GM12873 (cell line): ENCODE results near the gene GRM1.

Experiments used
- TF ChIP-seq, protein P1 (sequence below): IDR thresholded peaks from 2 replicates; pipeline ENCODE4 v1.5.1; 2012; ENCODE audit warnings: low read depth, mild to moderate bottlenecking, moderate library complexity, low read length, control low read depth; ENCODE audit not compliant: insufficient read depth; ENCODE audit errors: missing control alignments

Gene GRM1

DNA sequence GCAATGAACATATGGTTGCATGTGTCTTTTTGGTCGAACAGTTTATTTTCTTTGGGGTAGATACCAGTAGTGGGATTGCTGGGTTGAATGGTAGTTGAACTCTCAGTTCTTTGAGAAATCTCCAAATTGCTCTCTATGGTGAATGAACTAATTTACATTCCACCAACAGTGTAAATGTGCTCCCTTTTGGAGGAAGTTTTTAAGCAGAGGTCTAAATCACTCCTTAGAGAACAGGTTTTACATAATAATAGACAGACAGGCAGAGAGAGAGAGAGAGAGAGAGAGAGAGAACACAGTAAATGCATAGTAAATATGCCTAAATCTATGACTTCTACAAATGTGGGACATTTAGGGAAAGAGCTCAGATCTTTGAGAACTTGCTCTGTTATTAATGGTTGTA, 37.6 kb downstream of the GRM1 start:
- TF ChIP-seq, protein P1, sequence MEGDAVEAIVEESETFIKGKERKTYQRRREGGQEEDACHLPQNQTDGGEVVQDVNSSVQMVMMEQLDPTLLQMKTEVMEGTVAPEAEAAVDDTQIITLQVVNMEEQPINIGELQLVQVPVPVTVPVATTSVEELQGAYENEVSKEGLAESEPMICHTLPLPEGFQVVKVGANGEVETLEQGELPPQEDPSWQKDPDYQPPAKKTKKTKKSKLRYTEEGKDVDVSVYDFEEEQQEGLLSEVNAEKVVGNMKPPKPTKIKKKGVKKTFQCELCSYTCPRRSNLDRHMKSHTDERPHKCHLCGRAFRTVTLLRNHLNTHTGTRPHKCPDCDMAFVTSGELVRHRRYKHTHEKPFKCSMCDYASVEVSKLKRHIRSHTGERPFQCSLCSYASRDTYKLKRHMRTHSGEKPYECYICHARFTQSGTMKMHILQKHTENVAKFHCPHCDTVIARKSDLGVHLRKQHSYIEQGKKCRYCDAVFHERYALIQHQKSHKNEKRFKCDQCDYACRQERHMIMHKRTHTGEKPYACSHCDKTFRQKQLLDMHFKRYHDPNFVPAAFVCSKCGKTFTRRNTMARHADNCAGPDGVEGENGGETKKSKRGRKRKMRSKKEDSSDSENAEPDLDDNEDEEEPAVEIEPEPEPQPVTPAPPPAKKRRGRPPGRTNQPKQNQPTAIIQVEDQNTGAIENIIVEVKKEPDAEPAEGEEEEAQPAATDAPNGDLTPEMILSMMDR: no peak

DNA sequence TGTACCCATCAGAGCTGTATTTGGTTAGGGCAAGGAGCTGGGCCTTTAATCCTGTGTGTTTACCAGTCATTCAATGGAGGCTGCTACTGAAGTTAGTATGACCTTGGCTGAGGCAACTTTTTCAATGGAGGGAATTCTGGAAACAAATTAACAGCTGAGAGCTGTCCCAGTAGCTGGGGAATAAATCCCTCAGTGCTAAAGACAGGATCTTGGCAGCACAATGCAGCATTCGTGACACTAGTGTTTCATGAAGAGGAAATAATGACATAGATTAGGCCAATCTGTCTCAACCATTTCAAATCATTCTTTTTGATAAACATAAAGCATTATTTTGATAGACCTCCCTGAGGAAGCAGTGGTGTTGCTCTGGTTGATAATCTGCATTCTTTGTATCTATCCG, 42.9 kb downstream of the GRM1 start:
- TF ChIP-seq, protein P1: no peak

DNA sequence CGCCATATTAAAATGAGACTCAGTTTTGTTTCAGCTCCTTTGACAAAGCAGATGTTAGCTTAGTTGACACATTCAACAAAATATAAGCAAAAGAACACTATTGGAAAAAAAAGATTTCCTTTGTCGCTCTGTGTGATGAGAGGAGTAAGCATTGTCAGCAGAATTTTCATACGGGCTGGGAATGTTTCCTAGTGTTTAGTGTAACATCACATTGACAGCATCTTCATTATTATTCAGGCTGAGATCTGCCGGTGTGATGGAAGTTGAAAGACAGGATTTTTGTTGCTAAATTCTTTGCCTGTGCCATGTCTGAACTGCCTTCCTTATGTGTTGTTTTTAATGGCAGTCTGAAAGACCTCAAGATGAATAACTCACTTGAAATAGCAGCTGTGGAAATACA, 49.1 kb downstream of the GRM1 start:
- TF ChIP-seq, protein P1: no peak

DNA sequence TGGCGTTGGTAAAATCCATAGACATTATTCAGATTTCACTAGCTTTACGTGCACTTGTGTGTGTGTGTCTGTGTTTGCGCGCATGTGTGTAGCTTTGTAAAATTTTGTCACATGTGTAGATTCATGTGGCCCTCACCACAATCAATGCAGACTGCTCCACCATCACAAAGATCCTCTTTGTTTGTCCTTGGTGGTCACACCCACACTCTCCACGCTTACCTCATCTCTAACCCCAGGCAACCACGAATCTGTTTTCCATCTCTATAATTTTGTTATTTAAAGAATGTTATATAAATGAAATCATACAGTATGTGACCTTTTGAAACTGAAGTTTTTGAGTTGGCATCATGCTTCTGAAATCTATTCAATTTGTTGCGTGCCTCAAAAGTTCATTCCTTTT, 58.5 kb downstream of the GRM1 start:
- TF ChIP-seq, protein P1: no peak

DNA sequence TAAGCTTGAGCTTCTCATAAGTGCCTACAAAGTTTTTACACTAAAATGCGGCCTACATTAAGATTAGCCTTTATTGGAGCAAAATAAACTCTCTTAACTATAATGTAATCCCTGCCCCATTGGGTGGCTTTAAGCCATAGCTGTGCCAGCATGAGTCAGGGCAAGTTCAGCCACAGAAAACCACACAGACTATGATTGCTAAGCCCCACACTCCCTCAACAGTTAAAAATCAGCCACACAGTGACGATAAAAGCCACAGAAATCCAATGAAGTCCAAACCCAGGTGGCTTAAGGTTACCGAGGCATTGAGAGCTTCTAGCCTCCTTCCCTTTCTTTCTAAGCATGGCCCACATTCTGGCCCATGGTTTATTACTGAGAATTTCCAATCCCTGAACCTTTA, 61.6 kb downstream of the GRM1 start:
- TF ChIP-seq, protein P1: no peak

DNA sequence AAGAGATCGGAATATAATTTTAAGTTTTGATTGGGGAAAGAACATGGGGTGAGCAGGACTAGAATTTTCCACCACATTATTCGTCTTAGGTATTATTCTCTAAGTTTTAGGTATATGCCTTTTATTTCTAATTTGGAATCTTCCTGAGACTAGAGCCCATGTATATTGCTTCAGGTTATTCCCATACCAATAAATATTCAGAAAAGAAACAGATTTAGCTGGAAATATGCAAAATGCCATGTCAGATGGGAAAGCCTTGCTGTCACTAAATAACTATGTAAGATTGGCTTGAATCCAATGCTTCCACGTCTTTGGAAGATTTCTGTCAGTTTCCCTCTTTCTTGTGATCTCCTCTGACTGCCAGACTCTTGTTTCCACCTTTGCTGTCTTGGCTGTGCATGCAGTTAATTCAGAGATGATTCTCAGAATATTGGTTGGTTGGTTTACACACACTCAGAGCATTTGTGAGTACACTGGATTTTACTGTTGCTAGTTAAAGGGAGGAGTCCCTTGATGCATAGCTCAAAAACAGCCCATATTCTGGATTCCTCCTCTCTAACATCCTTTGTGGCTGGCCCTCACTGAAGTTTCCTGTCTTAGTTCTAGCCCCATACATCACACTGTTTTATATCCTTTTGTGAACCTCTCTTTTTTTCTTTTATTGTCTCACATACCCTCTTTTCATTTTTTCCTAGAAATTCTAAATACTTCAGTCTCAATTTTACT, 64.3 kb downstream of the GRM1 start:
- TF ChIP-seq, protein P1: no peak

DNA sequence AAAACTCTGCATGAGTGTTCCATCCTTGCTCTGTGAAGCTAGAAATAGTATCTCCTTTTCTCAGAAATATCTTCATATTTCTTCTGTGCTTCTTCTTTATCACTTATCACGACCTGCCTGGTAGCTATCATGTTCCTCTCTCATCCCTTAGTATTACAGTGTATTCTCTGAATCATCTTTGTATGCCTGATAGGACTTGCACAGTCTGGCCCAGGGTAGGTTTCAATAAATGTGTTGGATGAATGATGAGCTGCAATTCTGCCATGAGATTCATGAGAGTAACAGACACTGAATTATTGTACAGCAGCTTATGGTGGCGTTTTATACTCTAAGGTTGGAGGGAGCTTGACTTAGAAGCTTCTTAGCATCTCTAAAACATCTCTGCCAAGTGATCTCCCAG, 66.6 kb downstream of the GRM1 start:
- TF ChIP-seq, protein P1: no peak
